Activated T-cell treated with anti-CD3 and anti-CD28 coated beads for 48 hours (primary cell): ENCODE measurements around the gene MUC12.
"Not testable (repeated sequence)": the region's sequence is repeated elsewhere in the genome, so short reads cannot be mapped to it uniquely, and the experiment has no call there.

Experiments
- DNase-seq: peaks from one replicate; pipeline ENCODE4 v3.0.0-alpha.2; 2020; ENCODE audit warnings: low read depth

MUC12 gene

GRCh38 chr7:101060992-101061391 lies 91.6 kb downstream of the MUC12 start:
- DNase-seq, result no peak

GRCh38 chr7:101064176-101064550 lies 94.8 kb downstream of the MUC12 start:
- not testable (repeated sequence) for DNase-seq

- not testable (repeated sequence) for DNase-seq
Measured at GRCh38 chr7:101065162-101065561, 95.8 kb downstream of the MUC12 start.

DNA sequence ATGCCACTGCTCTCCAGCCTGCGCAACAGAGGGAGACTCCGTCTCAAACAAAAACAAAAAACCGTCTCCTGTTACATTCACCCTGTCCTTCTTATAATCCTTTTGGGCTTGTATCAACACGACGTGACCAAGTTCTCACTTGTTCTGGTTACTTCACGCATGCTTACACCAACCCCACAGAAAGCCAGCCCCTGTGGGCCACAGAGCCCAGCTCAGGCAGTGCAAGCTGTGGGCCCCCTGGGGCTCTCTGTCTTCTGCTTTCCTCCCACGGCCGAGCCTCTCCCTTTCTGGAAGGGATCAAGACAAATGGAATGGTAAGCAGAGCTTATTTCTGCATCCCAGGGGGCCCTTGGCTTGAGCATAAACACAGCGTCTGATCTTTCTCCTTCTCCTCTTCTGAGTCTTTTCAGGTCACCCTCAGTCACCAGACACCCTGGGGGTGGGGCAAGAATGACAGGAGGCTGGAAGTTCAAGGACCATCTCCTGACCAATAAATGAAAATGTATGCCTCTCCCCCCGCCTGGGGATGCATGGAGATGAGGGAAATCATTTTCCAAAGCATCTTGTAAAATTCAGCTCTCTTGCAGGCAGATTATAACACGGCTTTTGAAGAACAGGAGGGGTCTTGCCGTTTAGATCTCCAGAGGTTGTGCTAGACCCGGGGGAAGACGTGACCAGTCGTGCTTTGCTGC lies 96.9 kb downstream of the MUC12 start:
- no peak for DNase-seq

DNA sequence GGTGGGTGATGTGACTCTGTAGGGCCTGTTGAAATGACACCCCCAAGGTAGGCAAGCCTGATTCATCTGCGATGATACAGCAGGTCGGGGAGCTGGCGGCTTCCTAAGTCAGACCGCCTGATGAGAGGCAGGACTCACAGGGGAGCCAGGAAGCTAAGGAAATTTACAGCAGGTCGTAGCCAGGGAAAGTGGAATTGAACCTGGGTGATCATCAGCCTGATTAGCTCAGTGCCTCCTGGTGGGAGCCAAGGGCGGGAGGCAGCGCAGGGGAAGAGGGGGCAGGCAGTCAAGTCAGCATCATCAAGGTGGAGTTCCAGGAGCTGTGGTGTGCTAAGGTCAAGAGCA lies 97.4 kb downstream of the MUC12 start:
- DNase-seq, result no peak

DNA sequence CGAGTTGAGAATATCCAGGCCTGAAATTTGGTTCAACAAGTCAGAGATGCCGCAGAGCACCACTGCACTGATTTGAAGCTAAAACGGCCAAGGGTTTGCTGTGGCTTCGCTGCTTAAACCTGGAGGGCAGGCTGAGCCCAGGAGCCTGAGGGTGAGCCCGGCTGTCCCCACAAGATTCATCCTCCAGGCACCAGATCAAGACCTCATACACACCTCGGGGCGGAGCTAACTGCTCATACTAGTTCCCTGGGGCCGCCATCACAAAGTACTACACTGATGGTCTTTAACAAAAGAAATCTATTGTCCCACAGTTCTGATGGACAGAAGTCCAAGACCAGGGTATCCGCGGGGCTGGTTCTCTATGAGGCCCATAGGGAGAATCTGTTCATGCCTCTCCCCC lies 99.0 kb downstream of the MUC12 start:
- no peak for DNase-seq
